GM12801 (cell line): ENCODE data around the gene IL1R2.

Experiments
- TF ChIP-seq, protein P1 (sequence below): IDR thresholded peaks from one replicate; pipeline ENCODE4 v1.5.1; 2011; ENCODE audit warnings: control low read depth; ENCODE audit not compliant: insufficient read length; ENCODE audit errors: extremely low read depth

Gene IL1R2

DNA sequence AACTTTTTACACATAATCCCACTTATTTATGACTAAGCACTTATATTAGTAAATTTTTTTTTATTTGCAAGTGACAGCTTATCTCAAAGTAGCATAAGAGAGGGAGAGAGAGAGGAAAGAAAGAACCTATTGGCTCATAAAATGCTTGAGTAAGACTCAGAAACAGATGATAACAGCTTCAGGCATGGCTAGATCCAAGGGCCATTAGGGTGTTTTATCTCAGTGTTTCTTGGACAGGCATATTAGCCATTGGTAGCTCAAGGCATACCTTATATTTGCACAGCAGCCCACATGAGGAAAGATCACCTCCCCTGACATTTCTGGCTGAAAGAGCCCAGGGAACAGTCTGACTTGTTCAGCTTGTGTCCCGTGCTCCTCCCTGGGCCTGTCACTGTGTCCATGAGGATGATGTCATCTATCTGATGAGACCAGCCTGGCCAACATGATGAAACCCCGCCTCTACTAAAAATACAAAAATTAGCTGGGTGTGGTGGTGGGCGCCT lies 64.4 kb downstream of the IL1R2 start:
- TF ChIP-seq, protein P1, sequence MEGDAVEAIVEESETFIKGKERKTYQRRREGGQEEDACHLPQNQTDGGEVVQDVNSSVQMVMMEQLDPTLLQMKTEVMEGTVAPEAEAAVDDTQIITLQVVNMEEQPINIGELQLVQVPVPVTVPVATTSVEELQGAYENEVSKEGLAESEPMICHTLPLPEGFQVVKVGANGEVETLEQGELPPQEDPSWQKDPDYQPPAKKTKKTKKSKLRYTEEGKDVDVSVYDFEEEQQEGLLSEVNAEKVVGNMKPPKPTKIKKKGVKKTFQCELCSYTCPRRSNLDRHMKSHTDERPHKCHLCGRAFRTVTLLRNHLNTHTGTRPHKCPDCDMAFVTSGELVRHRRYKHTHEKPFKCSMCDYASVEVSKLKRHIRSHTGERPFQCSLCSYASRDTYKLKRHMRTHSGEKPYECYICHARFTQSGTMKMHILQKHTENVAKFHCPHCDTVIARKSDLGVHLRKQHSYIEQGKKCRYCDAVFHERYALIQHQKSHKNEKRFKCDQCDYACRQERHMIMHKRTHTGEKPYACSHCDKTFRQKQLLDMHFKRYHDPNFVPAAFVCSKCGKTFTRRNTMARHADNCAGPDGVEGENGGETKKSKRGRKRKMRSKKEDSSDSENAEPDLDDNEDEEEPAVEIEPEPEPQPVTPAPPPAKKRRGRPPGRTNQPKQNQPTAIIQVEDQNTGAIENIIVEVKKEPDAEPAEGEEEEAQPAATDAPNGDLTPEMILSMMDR: no peak

DNA sequence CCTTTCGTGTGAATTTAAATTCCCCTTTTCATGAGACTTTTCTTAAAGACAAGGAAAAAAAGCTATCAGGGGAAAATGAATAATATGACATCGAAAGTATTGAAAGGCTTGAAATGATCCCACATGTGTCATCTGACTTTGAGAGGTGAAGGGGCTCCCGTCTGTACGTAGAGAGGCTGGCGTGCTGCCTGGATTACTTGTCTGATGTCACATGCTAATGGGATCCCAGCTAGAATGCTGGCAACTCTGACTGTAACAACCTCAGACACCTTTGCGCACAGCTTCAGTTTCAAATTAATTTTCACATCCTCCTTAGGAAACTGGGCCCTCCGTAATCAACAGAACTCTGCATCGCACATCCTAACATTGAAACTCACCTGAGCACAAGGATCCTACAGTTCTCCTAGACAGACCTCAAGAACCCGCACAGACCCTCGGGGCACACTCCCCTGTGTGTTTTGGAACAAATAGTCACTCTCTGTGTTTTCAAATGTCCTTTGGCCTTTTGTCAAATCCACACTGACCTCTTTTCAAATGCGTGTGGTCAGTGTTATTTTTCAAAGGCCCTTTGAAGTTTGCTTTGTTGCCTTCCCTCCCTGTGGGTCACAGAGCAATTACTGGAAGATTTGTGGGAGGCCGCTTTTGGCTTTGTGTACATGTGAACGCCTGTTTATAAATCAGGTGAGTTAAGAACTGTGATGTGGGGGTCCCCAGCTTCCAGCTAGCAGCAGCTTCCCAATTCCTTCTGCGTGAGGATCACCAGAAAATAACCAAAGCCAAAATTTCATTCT lies 65.9 kb downstream of the IL1R2 start:
- TF ChIP-seq, protein P1: no peak

DNA sequence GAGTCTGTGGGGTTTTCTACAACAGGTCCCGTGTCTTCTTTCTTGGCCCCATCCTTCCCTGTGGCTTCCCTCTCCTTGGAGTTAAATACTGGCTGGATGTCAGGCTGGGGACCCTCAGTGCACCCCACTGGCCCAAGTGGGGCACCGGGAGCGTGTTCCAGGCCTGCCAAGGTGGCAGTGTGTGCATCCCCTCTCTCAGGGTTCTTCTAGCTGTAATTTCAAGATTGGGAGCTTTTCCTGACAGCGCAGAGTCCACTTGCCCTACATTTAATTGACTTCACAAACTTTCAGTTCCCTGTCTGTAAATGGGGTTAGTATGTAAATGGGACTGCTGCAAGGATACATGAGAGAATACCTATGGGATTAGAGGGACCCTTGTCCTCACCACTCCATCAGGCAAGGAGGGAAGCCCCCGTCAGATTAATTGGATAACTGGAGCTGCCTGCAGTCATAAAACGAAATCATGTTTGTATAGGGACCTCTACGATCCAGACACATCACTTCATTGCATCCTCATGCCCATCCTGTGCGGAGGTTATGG lies 66.6 kb downstream of the IL1R2 start:
- TF ChIP-seq, protein P1: no peak

DNA sequence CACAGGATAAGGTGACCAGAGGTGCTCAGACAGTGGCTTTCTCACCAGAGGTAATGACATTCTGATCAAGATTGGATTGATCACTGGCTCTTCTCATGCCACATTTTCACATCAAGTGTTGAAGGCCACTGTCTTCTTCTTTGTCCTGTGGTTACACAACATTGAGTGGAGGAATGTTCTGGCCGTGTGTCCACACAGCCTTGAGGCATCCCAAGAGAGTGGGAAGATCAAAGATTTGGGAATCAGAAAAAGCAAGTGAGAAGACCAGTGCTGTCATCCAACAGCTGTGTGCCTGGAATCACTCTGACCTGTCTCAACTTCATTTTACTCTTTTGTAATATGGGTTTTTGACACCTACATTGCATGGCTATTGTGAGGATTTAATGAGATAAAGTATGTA lies 67.4 kb downstream of the IL1R2 start:
- TF ChIP-seq, protein P1: no peak

DNA sequence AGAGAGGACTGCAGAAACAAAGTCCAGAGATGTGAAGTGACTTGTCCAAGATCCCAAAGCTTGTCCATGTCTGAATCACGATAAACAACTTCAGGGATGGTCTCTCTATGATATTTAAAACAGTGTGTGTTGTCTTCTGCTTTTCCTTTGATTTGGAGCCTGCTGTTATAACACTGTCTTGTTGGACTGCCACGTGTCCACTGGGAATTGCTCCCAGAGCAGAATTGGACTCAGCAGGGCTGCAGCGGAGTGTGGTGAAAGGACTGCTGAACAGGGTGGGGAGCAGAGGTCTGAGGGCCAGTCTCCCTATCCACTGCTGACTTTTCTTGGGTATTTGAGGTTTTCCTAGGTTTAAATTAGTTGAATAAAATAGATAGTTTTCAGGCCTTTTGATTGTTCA lies 68.3 kb downstream of the IL1R2 start:
- TF ChIP-seq, protein P1: no peak

DNA sequence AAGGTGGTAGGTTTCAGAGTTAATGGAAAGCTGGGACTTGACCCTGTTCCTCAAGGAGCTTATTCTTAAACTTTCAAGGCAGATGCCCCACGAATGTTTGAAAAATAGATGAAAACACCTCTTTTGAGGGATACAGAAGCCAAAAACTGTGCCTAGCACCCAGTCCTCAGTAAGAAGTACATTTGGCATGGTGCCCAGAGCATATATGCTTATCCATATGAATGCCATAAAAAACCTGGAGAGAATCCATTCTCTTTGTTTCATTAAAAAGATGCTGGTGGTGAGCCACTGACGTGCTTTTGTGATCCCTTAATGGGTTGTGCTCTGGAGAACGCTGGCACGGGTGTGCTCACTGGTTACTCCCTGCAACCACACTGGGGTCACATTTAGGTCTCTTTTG lies 69.0 kb downstream of the IL1R2 start:
- TF ChIP-seq, protein P1: no peak

DNA sequence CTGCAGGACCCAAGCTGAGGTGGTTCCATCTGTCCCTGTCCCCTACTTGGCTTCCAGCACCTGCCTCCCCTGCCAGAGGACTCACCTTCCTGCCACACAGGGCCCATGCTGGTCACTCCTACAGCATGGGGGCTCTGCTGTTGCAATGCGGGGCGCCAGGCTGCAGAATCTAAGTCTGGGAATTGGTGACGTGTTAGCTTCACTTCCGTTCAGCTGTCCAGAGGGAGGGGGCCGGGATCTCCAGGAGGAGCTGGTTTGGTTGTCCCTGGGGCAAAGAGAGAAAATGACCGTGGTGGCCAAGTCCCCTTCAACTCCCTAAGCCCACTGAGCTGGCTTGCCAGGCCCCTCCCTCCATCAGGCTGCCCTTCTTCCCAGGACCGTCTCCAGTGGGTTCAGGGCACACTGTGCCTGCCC lies 69.5 kb downstream of the IL1R2 start:
- TF ChIP-seq, protein P1: no peak
